IMR-90 (cell line): ENCODE results near the gene AQP9. TPM values are rescaled to one million over a fixed set of nuclear protein-coding genes. Genes with fewer than 3 reads are reported as not detected.
A peak's percentile ranks its signal among the peaks of the same experiment; 100 is the strongest.

ENCODE experiments used
- ATAC-seq: fragments of 200-7000 bp; cut with Tn5 transposase; 2 replicates; pipeline ENCODE4 v1.9.1; 2020; ENCODE audit warnings: low read depth, mild to moderate bottlenecking, moderate library complexity
- BruUV-seq: library from RNA; stranded (reverse); fragments of 400-500 nt; replicated peaks from 2 replicates; lab custom pipeline; 2021; lab: Mats Ljungman, UMichigan
- CTCF ChIA-PET: fragments of 300-600 bp; formaldehyde crosslinking; extraction: SDS; loops from one replicate; lab custom pipeline; 2021; ENCODE audit warnings: antibody characterized with exemption; lab: Yijun Ruan, JAX
- POLR2A ChIA-PET: fragments of 300-600 bp; sonication (Branson Sonifier 250); formaldehyde crosslinking; loops from one replicate; lab custom pipeline; 2022; ENCODE audit warnings: antibody characterized with exemption; ENCODE audit not compliant: unreplicated experiment; lab: Charles Lee
- DNase-seq: peaks from one replicate; pipeline ENCODE4 v3.0.0; 2013
- H2AFZ ChIP-seq: replicated peaks from 2 replicates; pipeline ENCODE3; 2013; ENCODE audit warnings: low read length, mild to moderate bottlenecking; ENCODE audit not compliant: poor library complexity
- H2AK5ac ChIP-seq: 2 replicates; pipeline ENCODE4 v1.6.1; 2013; ENCODE audit warnings: low read depth, low read length, inconsistent platforms
- H2AK9ac ChIP-seq: replicated peaks from 2 replicates; pipeline ENCODE3; 2013; ENCODE audit warnings: mild to moderate bottlenecking, low read depth, low read length, moderate library complexity; ENCODE audit not compliant: poor library complexity
- H2BK120ac ChIP-seq: 2 replicates; pipeline ENCODE4 v1.6.1; 2013; ENCODE audit warnings: low read depth, low read length, inconsistent platforms
- H2BK15ac ChIP-seq: 3 replicates; pipeline ENCODE4 v1.6.1; 2013; ENCODE audit warnings: low read depth, low read length, inconsistent platforms
- H2BK20ac ChIP-seq: 2 replicates; pipeline ENCODE4 v1.6.1; 2013; ENCODE audit warnings: low read depth, mild to moderate bottlenecking, inconsistent platforms, low read length, moderate library complexity
- H2BK5ac ChIP-seq: 2 replicates; pipeline ENCODE4 v1.6.1; 2013; ENCODE audit warnings: mild to moderate bottlenecking, low read depth, low read length, inconsistent platforms; ENCODE audit not compliant: poor library complexity, severe bottlenecking
- H3K14ac ChIP-seq: replicated peaks from 2 replicates; pipeline ENCODE4 v1.6.1; 2013; ENCODE audit warnings: low read depth, low read length, inconsistent platforms
- H3K18ac ChIP-seq: 2 replicates; pipeline ENCODE4 v1.6.1; 2013; ENCODE audit warnings: low read depth, low read length, control low read depth
- H3K23ac ChIP-seq: 2 replicates; pipeline ENCODE4 v1.6.1; 2013; ENCODE audit warnings: low read depth, low read length, inconsistent platforms
- H3K27ac ChIP-seq: 2 replicates; pipeline ENCODE4 v1.5.1; 2013; ENCODE audit warnings: mild to moderate bottlenecking, control low read depth, low read length; ENCODE audit not compliant: insufficient read depth
- H3K27me3 ChIP-seq: 2 replicates; pipeline ENCODE4 v1.6.1; 2013; ENCODE audit warnings: low read length; ENCODE audit not compliant: control insufficient read depth, insufficient read depth
- H3K36me3 ChIP-seq: 2 replicates; pipeline ENCODE4 v1.6.1; 2013; ENCODE audit warnings: low read length, mixed read lengths; ENCODE audit not compliant: control insufficient read depth, insufficient read depth
- H3K4ac ChIP-seq: 2 replicates; pipeline ENCODE4 v1.6.1; 2013; ENCODE audit warnings: low read depth, low read length, inconsistent platforms
- H3K4me1 ChIP-seq: 2 replicates; pipeline ENCODE4 v1.6.1; 2013; ENCODE audit warnings: low read length, mixed read lengths; ENCODE audit not compliant: control insufficient read depth, insufficient read depth
- H3K4me2 ChIP-seq: 2 replicates; pipeline ENCODE4 v1.6.1; 2013; ENCODE audit warnings: low read depth, mild to moderate bottlenecking, control low read depth, low read length, moderate library complexity
- H3K4me3 ChIP-seq: 2 replicates; pipeline ENCODE4 v1.5.1; 2013; ENCODE audit warnings: low read depth, mild to moderate bottlenecking, control low read depth, low read length, moderate library complexity; ENCODE audit not compliant: insufficient read depth
- H3K56ac ChIP-seq: 2 replicates; pipeline ENCODE4 v1.6.1; 2013; ENCODE audit warnings: low read length, inconsistent platforms; ENCODE audit not compliant: insufficient read depth; ENCODE audit errors: extremely low read depth
- H3K79me1 ChIP-seq, 2 experiments: 2 replicates each; pipeline ENCODE4 v1.6.1; 2013; ENCODE audit warnings: low read length in 2 of 2, inconsistent platforms in 1 of 2, low read depth in 1 of 2
- H3K9ac ChIP-seq: 2 replicates; pipeline ENCODE4 v1.6.1; 2013; ENCODE audit warnings: low read depth, low read length, control low read depth
- H3K9me1 ChIP-seq: 2 replicates; pipeline ENCODE4 v1.6.1; 2013; ENCODE audit warnings: low read length, inconsistent platforms; ENCODE audit not compliant: insufficient read depth
- H3K9me3 ChIP-seq: 2 replicates; pipeline ENCODE4 v1.6.1; 2013; ENCODE audit warnings: low read length; ENCODE audit not compliant: control insufficient read depth, insufficient read depth
- H4K20me1 ChIP-seq: 2 replicates; pipeline ENCODE4 v1.6.1; 2013; ENCODE audit warnings: low read length, inconsistent platforms; ENCODE audit not compliant: insufficient read depth
- H4K5ac ChIP-seq: 2 replicates; pipeline ENCODE4 v1.6.1; 2013; ENCODE audit warnings: mild to moderate bottlenecking, low read depth, low read length, control low read depth
- H4K8ac ChIP-seq, 2 experiments: 2 replicates each; pipeline ENCODE4 v1.6.1; 2013; ENCODE audit warnings: low read depth in 2 of 2, low read length in 2 of 2, control low read depth in 1 of 2, inconsistent platforms in 1 of 2
- H4K91ac ChIP-seq: 2 replicates; pipeline ENCODE4 v1.6.1; 2013; ENCODE audit warnings: low read depth, low read length, inconsistent platforms; ENCODE audit not compliant: insufficient read depth
- BHLHE40 ChIP-seq: fragments of 150-350 bp; IDR thresholded peaks from 2 replicates; pipeline ENCODE4 v1.6.1; 2016; ENCODE audit warnings: mild to moderate bottlenecking, low read depth, low read length
- CEBPB ChIP-seq: IDR thresholded peaks from 2 replicates; pipeline ENCODE4 v1.6.1; 2012; ENCODE audit warnings: low read depth, low read length, improper control_type of control experiment
- CHD1 ChIP-seq: IDR thresholded peaks from 2 replicates; pipeline ENCODE4 v1.6.1; 2012; ENCODE audit warnings: low read depth, low read length, improper control_type of control experiment
- CTCF ChIP-seq: conservative IDR thresholded peaks from 2 replicates; pipeline ENCODE4 v1.5.1; 2012; ENCODE audit warnings: mild to moderate bottlenecking, low read depth, low read length, improper control_type of control experiment
- ELK1 ChIP-seq: fragments of 150-350 bp; IDR thresholded peaks from 2 replicates; pipeline ENCODE4 v1.6.1; 2016; ENCODE audit warnings: low read depth, mild to moderate bottlenecking, low read length, moderate library complexity, borderline replicate concordance
- FOS ChIP-seq: fragments of 150-350 bp; IDR thresholded peaks from 2 replicates; pipeline ENCODE4 v1.6.1; 2016; ENCODE audit warnings: low read depth, low read length
- MAFK ChIP-seq: IDR thresholded peaks from 2 replicates; pipeline ENCODE4 v1.6.1; 2012; ENCODE audit warnings: low read depth, low read length, improper control_type of control experiment
- MAZ ChIP-seq: IDR thresholded peaks from 2 replicates; pipeline ENCODE4 v1.6.1; 2012; ENCODE audit warnings: low read depth, mild to moderate bottlenecking, low read length, improper control_type of control experiment, moderate library complexity, borderline replicate concordance
- POLR2A ChIP-seq: IDR thresholded peaks from 2 replicates; pipeline ENCODE4 v1.6.1; 2012; ENCODE audit warnings: mild to moderate bottlenecking, low read depth, low read length
- RCOR1 ChIP-seq: IDR thresholded peaks from 2 replicates; pipeline ENCODE4 v1.6.1; 2012; ENCODE audit warnings: mild to moderate bottlenecking, low read length, improper control_type of control experiment; ENCODE audit not compliant: insufficient replicate concordance
- RFX5 ChIP-seq: IDR thresholded peaks from 2 replicates; pipeline ENCODE4 v1.8.0; 2012; ENCODE audit warnings: low read depth, mild to moderate bottlenecking, low read length, moderate library complexity
- WGBS, 2 experiments: methylation state at CpG; one replicate each; pipeline versions ENCODE4 v1.1.5 to v1.1.7; 2013; ENCODE audit warnings: missing lambda C conversion rate in 2 of 2; ENCODE audit not compliant: insufficient read length in 1 of 2; ENCODE audit errors: extremely low coverage in 2 of 2; 5-methylcytosine and 5-hydroxymethylcytosine counted together
- dilution Hi-C: fragments of 300-500 bp; cut with HindIII; formaldehyde crosslinking; loops from one replicate; pipeline ENCODE4 v1.14.3; 2018; ENCODE audit warnings: low sequenced_read_pairs; ENCODE audit not compliant: unreplicated experiment
- in situ Hi-C: fragments of 300-500 bp; cut with MboI; formaldehyde crosslinking; loops from 3 replicates; pipeline ENCODE4 v1.14.3; 2019; ENCODE audit warnings: low sequenced_read_pairs, inconsistent platforms, mixed read lengths
- intact Hi-C: fragments of 100-400 bp; cut with micrococcal nuclease; formaldehyde crosslinking; loops from 2 replicates; pipeline ENCODE4 v1.10.0; 2022
- polyA plus RNA-seq, 3 experiments: library from polyadenylated mRNA; depleted of rRNA; stranded (reverse); fragments of >200 nt; gene quantifications; 2 replicates each; pipeline ENCODE4 v1.2.3, GENCODE V29; 2012; ENCODE audit warnings: low replicate concordance in 1 of 3
- total RNA-seq: library from RNA; depleted of rRNA; stranded (reverse); fragments of >200 nt; gene quantifications from 2 replicates; pipeline ENCODE4 v1.2.3, GENCODE V29; 2012

The AQP9 gene
- total and polyA plus RNA-seq, 2 of the 4 experiments (the other 2 are of a cell fraction), result not detected

GRCh38 chr15:58179206-58179605 is 41.0 kb downstream of the AQP9 start:
- H2BK15ac ChIP-seq, result no peak overlapping the region
- no TSS peak for BruUV-seq

More at GRCh38 chr15:58179206-58179605, 41.0 kb downstream of the AQP9 start:
- Histone ChIP-seq H3K9me1 (no peaks in the 10 kb centered on the region), H3K23ac (no peak overlapping the region), H3K9ac (no peak overlapping the region), H2BK20ac (no peak overlapping the region), H3K79me1 (no peaks in the 10 kb centered on the region), H3K4me1 (no peaks in the 10 kb centered on the region), H3K4me3 (no peak overlapping the region), H3K27ac (no peak overlapping the region), H4K91ac (no peak overlapping the region), H3K9me3 (no peaks in the 10 kb centered on the region), H3K4me2 (no peak overlapping the region), H3K4ac (no peak overlapping the region), H3K14ac (no peak overlapping the region), H4K5ac (no peak overlapping the region), H2BK120ac (no peak overlapping the region), H3K56ac (no peak overlapping the region), H3K18ac (no peak overlapping the region), H2AK5ac (no peak overlapping the region), H4K20me1 (no peaks in the 10 kb centered on the region), H4K8ac (no peak overlapping the region), H2AK9ac (no peak overlapping the region), H2AFZ (peak overlapping the region; percentile 21), H2BK5ac (no peak overlapping the region), H3K27me3 (peaks cover 6% of the 10 kb centered on the region), H3K36me3 (no peaks in the 10 kb centered on the region)
- dilution Hi-C loops (no loop called here), in situ Hi-C loops (loop anchor here (10.0 kb wide), 1 partner anchor 314 kb away; no protein-coding TSS in a partner anchor), intact Hi-C loops (no loop called here)
- ChIA-PET POLR2A (no interaction called here), CTCF (interaction anchor here (1.1 kb wide), 1 partner anchor 10 kb away, joined by 3 read pairs; no protein-coding TSS in a partner anchor)
- ATAC-seq (no peak), DNase-seq (peak; percentile 11)
- TF ChIP-seq MAFK (no peak), POLR2A (no peak), FOS (no peak), CTCF (no peak), CEBPB (no peak), MAZ (no peak), RFX5 (no peak), RCOR1 (no peak), ELK1 (no peak), BHLHE40 (no peak), CHD1 (no peak)
- 100% methylated on average over 2 of the region's 7 CpGs; no CpG with 5 or more reads in 1 of the 2 experiments for WGBS, 2 experiments
